ENCODE results near the gene PRMT2. TPM values are rescaled to one million over a fixed set of nuclear protein-coding genes. Genes with fewer than 3 reads are reported as not detected.

PRMT2 gene
- total RNA-seq, 1 experiment from 2014 or later, result 101 TPM

- no peak overlapping the region for H3K4me2 ChIP-seq (ENCODE audit: low read length)
- H3K27ac ChIP-seq (ENCODE audit: low read length), result no peak overlapping the region
- H3K9me3 ChIP-seq (ENCODE audit: low read length), result peaks cover 6% of the 10 kb centered on the region; the same call in 1 of the 2 replicates
- no peak overlapping the region for H2AFZ ChIP-seq (ENCODE audit: low read length)
- H3K4me1 ChIP-seq (ENCODE audit: insufficient read depth, low read length), result no peaks in the 10 kb centered on the region
- no peaks in the 10 kb centered on the region for H3K9me2 ChIP-seq (replicated peaks; ENCODE audit: low read length)
- H3K79me2 ChIP-seq (ENCODE audit: low read length), result no peaks in the 10 kb centered on the region
- H3K4me3 ChIP-seq (ENCODE audit: low read length), result no peak overlapping the region
- H3K9ac ChIP-seq (ENCODE audit: low read length), result no peak overlapping the region
- no TSS peak for BruUV-seq (replicated peaks)
- no peaks in the 10 kb centered on the region for H3F3A ChIP-seq (ENCODE audit: low read length, unreplicated experiment)
- no peaks in the 10 kb centered on the region for H4K20me1 ChIP-seq (ENCODE audit: low read length)
- no peak for ATAC-seq
- DNase-seq, result no peak
- POLR2A ChIA-PET (ENCODE audit: unreplicated experiment), result no interaction called here
- H3K36me3 ChIP-seq (ENCODE audit: low read depth, low read length), result no peaks in the 10 kb centered on the region
- TF ChIP-seq, protein P1, sequence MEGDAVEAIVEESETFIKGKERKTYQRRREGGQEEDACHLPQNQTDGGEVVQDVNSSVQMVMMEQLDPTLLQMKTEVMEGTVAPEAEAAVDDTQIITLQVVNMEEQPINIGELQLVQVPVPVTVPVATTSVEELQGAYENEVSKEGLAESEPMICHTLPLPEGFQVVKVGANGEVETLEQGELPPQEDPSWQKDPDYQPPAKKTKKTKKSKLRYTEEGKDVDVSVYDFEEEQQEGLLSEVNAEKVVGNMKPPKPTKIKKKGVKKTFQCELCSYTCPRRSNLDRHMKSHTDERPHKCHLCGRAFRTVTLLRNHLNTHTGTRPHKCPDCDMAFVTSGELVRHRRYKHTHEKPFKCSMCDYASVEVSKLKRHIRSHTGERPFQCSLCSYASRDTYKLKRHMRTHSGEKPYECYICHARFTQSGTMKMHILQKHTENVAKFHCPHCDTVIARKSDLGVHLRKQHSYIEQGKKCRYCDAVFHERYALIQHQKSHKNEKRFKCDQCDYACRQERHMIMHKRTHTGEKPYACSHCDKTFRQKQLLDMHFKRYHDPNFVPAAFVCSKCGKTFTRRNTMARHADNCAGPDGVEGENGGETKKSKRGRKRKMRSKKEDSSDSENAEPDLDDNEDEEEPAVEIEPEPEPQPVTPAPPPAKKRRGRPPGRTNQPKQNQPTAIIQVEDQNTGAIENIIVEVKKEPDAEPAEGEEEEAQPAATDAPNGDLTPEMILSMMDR (conservative IDR thresholded peaks at IDR 0.05; ENCODE audit: low read depth, low read length), result no peak
- TF ChIP-seq EZH2 (IDR thresholded peaks at IDR 0.05; ENCODE audit: low read length, unreplicated experiment), result no peak
- TF ChIP-seq EZH2phosphoT487 (IDR thresholded peaks at IDR 0.05; ENCODE audit: borderline replicate concordance, low read length), result no peak
- H3K27me3 ChIP-seq (ENCODE audit: low read length), result no peaks in the 10 kb centered on the region
- CTCF ChIA-PET, result no interaction called here
- intact Hi-C loops (cut with micrococcal nuclease), result no loop called here
These were observed 36.6 kb upstream of the PRMT2 start for GRCh38 chr21:46598581-46599572.

DNA sequence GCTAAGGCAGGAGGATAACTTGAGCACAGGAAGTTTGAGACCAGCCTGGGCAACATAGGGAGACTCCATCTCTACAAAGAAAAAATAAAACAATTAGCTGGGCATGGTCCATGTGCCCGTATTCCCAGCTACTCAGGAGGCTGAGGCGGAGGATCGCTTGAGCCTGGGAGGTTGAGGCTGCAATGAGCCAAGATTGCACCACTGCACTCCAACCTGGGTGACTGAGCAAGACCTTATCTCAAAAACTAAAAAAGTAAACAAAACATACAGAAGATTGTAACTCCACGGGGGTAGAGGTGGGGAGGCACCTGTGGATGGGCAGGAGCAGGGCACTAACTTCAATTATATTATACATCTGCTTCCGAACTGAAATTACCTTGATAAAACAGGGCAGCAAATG lies 35.2 kb upstream of the PRMT2 start:
- Histone ChIP-seq H3K27me3 (ENCODE audit: low read length) (no peaks in the 10 kb centered on the region), H3K9me2 (replicated peaks; ENCODE audit: low read length) (no peaks in the 10 kb centered on the region), H3F3A (ENCODE audit: low read length, unreplicated experiment) (no peaks in the 10 kb centered on the region), H3K4me2 (ENCODE audit: low read length) (no peak overlapping the region), H3K36me3 (ENCODE audit: low read depth, low read length) (no peaks in the 10 kb centered on the region), H3K9me3 (ENCODE audit: low read length) (no peaks in the 10 kb centered on the region), H3K27ac (ENCODE audit: low read length) (no peak overlapping the region), H3K9ac (ENCODE audit: low read length) (no peak overlapping the region), H3K4me1 (ENCODE audit: insufficient read depth, low read length) (no peaks in the 10 kb centered on the region), H2AFZ (ENCODE audit: low read length) (no peak overlapping the region), H4K20me1 (ENCODE audit: low read length) (no peaks in the 10 kb centered on the region), H3K79me2 (ENCODE audit: low read length) (no peaks in the 10 kb centered on the region), H3K4me3 (ENCODE audit: low read length) (no peak overlapping the region)
- BruUV-seq (replicated peaks), result no TSS peak
- DNase-seq, result no peak
- TF ChIP-seq EZH2 (IDR thresholded peaks at IDR 0.05; ENCODE audit: low read length, unreplicated experiment), result no peak
- TF ChIP-seq EZH2phosphoT487 (IDR thresholded peaks at IDR 0.05; ENCODE audit: borderline replicate concordance, low read length), result no peak
- TF ChIP-seq, protein P1 (conservative IDR thresholded peaks at IDR 0.05; ENCODE audit: low read depth, low read length), result no peak
- intact Hi-C loops (cut with micrococcal nuclease), result no loop called here
- no peak for ATAC-seq
- ChIA-PET POLR2A (ENCODE audit: unreplicated experiment) (no interaction called here), CTCF (no interaction called here)

DNA sequence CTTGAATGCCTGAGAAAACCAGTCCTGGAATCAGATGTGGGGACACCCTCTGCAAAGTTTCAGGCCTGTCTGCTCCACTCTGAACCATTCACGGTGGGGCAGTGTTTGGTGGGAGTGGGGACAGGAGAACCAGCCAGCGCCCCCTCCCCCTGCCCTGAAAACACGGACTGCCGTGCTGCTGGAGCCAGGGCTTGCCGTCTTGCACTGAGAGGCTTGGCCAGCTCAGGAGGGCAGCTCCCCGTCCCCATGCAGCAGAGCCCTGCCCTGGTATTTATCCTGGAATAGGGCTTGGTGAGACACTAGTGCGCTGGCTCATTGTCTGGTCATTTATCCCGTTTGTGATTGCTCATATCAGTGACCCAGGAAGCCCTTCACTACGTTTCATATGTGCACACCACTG lies 34.5 kb upstream of the PRMT2 start:
- Histone ChIP-seq H3K9ac (ENCODE audit: low read length) (no peak overlapping the region), H3K36me3 (ENCODE audit: low read depth, low read length) (no peaks in the 10 kb centered on the region), H3K4me2 (ENCODE audit: low read length) (no peak overlapping the region), H3K27me3 (ENCODE audit: low read length) (no peaks in the 10 kb centered on the region), H3K4me1 (ENCODE audit: insufficient read depth, low read length) (no peaks in the 10 kb centered on the region), H3K79me2 (ENCODE audit: low read length) (no peaks in the 10 kb centered on the region), H3K9me2 (replicated peaks; ENCODE audit: low read length) (no peaks in the 10 kb centered on the region), H3F3A (ENCODE audit: low read length, unreplicated experiment) (no peaks in the 10 kb centered on the region), H4K20me1 (ENCODE audit: low read length) (no peaks in the 10 kb centered on the region), H3K9me3 (ENCODE audit: low read length) (no peaks in the 10 kb centered on the region), H2AFZ (ENCODE audit: low read length) (no peak overlapping the region), H3K27ac (ENCODE audit: low read length) (no peak overlapping the region), H3K4me3 (ENCODE audit: low read length) (no peak overlapping the region)
- intact Hi-C loops (cut with micrococcal nuclease), result no loop called here
- CTCF ChIA-PET, result no interaction called here
- no TSS peak for BruUV-seq (replicated peaks)
- POLR2A ChIA-PET (ENCODE audit: unreplicated experiment), result no interaction called here
- TF ChIP-seq, protein P1 (conservative IDR thresholded peaks at IDR 0.05; ENCODE audit: low read depth, low read length), result no peak
- DNase-seq, result no peak
- no peak for ATAC-seq

Data from PC-3 (cell line).